A549 (cell line): ENCODE results near the gene PCSK5.

Source experiments
- BHLHE40 ChIP-seq: IDR thresholded peaks from 2 replicates; pipeline ENCODE4 v1.6.1; 2012; ENCODE audit warnings: low read depth, low read length, inconsistent platforms
- CBX2 ChIP-seq: fragments of 200-600 bp; sonication (generic); IDR thresholded peaks from 2 replicates; pipeline ENCODE4 v1.6.1; 2016; ENCODE audit warnings: low read depth, mild to moderate bottlenecking, borderline replicate concordance
- EP300 ChIP-seq, 2 experiments: fragments of >200 bp; sonication (Bioruptor Twin); formaldehyde crosslinking; IDR thresholded peaks; 2 replicates in 1 of 2; 3 replicates in 1 of 2; pipeline ENCODE4 v1.6.1; 2016 to 2017
- KDM1A ChIP-seq: fragments of 200-600 bp; sonication (generic); IDR thresholded peaks from 2 replicates; pipeline ENCODE4 v1.6.1; 2016; ENCODE audit warnings: low read depth, mild to moderate bottlenecking
- POLR2A ChIP-seq: IDR thresholded peaks from 2 replicates; pipeline ENCODE4 v1.6.1; 2012; ENCODE audit warnings: mild to moderate bottlenecking, low read length
- RAD21 ChIP-seq, 2 experiments: fragments of >200 bp in 1 of 2; sonication (Bioruptor Twin) in 1 of 2; formaldehyde crosslinking in 1 of 2; IDR thresholded peaks in 1 of 2; conservative IDR thresholded peaks in 1 of 2; 2 replicates in 1 of 2; 3 replicates in 1 of 2; pipeline ENCODE4 v1.6.1; 2012 to 2018; ENCODE audit warnings: inconsistent platforms in 1 of 2
- SMC3 ChIP-seq: fragments of >200 bp; sonication (Bioruptor Twin); formaldehyde crosslinking; IDR thresholded peaks from 3 replicates; pipeline ENCODE4 v1.6.1; 2018; ENCODE audit warnings: inconsistent platforms
- SREBF2 ChIP-seq: fragments of 450-650 bp; IDR thresholded peaks from 2 replicates; pipeline ENCODE4 v1.6.1; 2014; ENCODE audit warnings: mild to moderate bottlenecking, moderate library complexity
- ZSCAN20 ChIP-seq: fragments of 250-450 bp; sonication (Bioruptor Pico); IDR thresholded peaks from 2 replicates; pipeline ENCODE4 v1.8.0; 2022; ENCODE audit warnings: mild to moderate bottlenecking, moderate library complexity
- TF ChIP-seq, protein P1 (sequence below): fragments of >200 bp; sonication (Bioruptor Twin); formaldehyde crosslinking; IDR thresholded peaks from 3 replicates; pipeline ENCODE4 v1.5.1; 2016
- TF ChIP-seq, protein P2 (sequence below): fragments of 450-650 bp; IDR thresholded peaks from 2 replicates; pipeline ENCODE4 v1.6.1; 2014; ENCODE audit warnings: antibody characterized with exemption

DNA sequence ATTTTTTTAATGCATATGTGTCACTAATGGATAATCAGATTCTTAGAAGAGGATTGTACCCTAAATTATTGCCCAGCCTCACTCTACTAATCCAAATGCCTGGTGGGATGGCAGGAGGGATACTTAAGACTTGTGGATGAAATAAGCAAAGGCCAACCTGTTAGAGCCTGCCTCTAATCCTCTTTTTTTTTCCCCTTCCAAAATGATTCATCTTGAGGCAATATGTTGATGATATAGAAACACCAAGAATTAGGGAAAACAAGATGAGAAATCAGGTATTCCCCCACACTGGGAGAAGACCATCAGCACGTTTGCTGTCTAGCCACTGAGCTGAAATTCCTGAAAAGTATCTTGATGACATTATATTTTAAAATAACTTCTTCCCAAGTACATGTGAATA, 451.7 kb downstream of the PCSK5 start:
- TF ChIP-seq, protein P1, sequence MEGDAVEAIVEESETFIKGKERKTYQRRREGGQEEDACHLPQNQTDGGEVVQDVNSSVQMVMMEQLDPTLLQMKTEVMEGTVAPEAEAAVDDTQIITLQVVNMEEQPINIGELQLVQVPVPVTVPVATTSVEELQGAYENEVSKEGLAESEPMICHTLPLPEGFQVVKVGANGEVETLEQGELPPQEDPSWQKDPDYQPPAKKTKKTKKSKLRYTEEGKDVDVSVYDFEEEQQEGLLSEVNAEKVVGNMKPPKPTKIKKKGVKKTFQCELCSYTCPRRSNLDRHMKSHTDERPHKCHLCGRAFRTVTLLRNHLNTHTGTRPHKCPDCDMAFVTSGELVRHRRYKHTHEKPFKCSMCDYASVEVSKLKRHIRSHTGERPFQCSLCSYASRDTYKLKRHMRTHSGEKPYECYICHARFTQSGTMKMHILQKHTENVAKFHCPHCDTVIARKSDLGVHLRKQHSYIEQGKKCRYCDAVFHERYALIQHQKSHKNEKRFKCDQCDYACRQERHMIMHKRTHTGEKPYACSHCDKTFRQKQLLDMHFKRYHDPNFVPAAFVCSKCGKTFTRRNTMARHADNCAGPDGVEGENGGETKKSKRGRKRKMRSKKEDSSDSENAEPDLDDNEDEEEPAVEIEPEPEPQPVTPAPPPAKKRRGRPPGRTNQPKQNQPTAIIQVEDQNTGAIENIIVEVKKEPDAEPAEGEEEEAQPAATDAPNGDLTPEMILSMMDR: no peak
- TF ChIP-seq BHLHE40: no peak
- TF ChIP-seq KDM1A: no peak
- TF ChIP-seq POLR2A: no peak
- no peak for TF ChIP-seq SREBF2
- no peak for TF ChIP-seq RAD21 (conservative IDR thresholded peaks at IDR 0.05 in 1 of 2, IDR thresholded peaks at IDR 0.05 in 1 of 2)
- no peak for TF ChIP-seq ZSCAN20 (CRISPR knock-in tag)
- TF ChIP-seq EP300 (IDR thresholded peaks at IDR 0.05): no peak
- TF ChIP-seq SMC3: no peak
- TF ChIP-seq CBX2: no peak
- TF ChIP-seq, protein P2, sequence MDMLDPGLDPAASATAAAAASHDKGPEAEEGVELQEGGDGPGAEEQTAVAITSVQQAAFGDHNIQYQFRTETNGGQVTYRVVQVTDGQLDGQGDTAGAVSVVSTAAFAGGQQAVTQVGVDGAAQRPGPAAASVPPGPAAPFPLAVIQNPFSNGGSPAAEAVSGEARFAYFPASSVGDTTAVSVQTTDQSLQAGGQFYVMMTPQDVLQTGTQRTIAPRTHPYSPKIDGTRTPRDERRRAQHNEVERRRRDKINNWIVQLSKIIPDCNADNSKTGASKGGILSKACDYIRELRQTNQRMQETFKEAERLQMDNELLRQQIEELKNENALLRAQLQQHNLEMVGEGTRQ: no peak
